Thoracic aorta (tissue), 2 donors: ENCODE data around the gene N4BP2. TPM values are rescaled to one million over a fixed set of nuclear protein-coding genes. Genes with fewer than 3 reads are reported as not detected.

Source experiments
- ATAC-seq: fragments of 150-250 bp; one replicate; pipeline ENCODE4 v1.8.0; 2017; ENCODE audit warnings: low read depth; ENCODE audit not compliant: insufficient number of reproducible peaks, low FRiP score
- DNase-seq: peaks from one replicate; pipeline ENCODE4 v3.0.0-alpha.2; 2020; ENCODE audit warnings: low spot score
- H3K27ac ChIP-seq, 2 donors: fragments of 200-600 bp; sonication (generic); 1 replicate in 1 of 2; 2 replicates in 1 of 2; pipeline ENCODE4 v1.5.1; 2016; ENCODE audit warnings: mild to moderate bottlenecking in 2 of 2, moderate library complexity in 2 of 2
- H3K27me3 ChIP-seq: fragments of 200-600 bp; sonication (generic); replicated peaks from 2 replicates; pipeline ENCODE4 v1.6.0; 2016; ENCODE audit warnings: mild to moderate bottlenecking; ENCODE audit not compliant: insufficient read depth
- H3K36me3 ChIP-seq: fragments of 200-600 bp; sonication (generic); one replicate; pipeline ENCODE4 v1.5.1; 2016
- H3K4me1 ChIP-seq, 2 donors: fragments of 200-600 bp; sonication (generic); 1 replicate in 1 of 2; 2 replicates in 1 of 2; pipeline versions ENCODE4 v1.5.1 to v1.6.0; 2016; ENCODE audit warnings: low read depth in 2 of 2, mild to moderate bottlenecking in 1 of 2; ENCODE audit not compliant: control insufficient read depth in 1 of 2
- H3K4me3 ChIP-seq: fragments of 200-600 bp; sonication (generic); 2 replicates; pipeline ENCODE4 v1.5.1; 2016; ENCODE audit warnings: mild to moderate bottlenecking
- H3K9me3 ChIP-seq: fragments of 200-600 bp; sonication (generic); 2 replicates; pipeline ENCODE4 v1.5.1; 2016
- CTCF ChIP-seq: fragments of 200-600 bp; sonication (generic); IDR thresholded peaks from one replicate; pipeline ENCODE4 v1.5.1; 2019; ENCODE audit warnings: antibody characterized with exemption
- total RNA-seq, 2 donors: library from RNA; depleted of rRNA; stranded (reverse); fragments of >200 nt; gene quantifications; one replicate each; pipeline versions ENCODE4 v1.1.0 to v1.2.3, GENCODE V29; 2016

The N4BP2 gene
- total RNA-seq, 2 donors from 2014 or later = 5.4 to 10.9 TPM

- H3K27me3 ChIP-seq = no peaks in the 10 kb centered on the region
- no peak overlapping the region for H3K4me3 ChIP-seq
- DNase-seq = no peak
- H3K27ac ChIP-seq = no peak overlapping the region
- no peaks in the 10 kb centered on the region for H3K36me3 ChIP-seq
- ATAC-seq = no peak
- TF ChIP-seq CTCF = no peak
- no peaks in the 10 kb centered on the region for H3K9me3 ChIP-seq
- no peaks in the 10 kb centered on the region for H3K4me1 ChIP-seq
Observed at GRCh38 chr4:40182954-40183353, 126.3 kb downstream of the N4BP2 start.

- Histone ChIP-seq H3K36me3 (no peaks in the 10 kb centered on the region), H3K9me3 (no peaks in the 10 kb centered on the region), H3K4me3 (no peak overlapping the region), H3K4me1 (no peaks in the 10 kb centered on the region), H3K27me3 (no peaks in the 10 kb centered on the region), H3K27ac (no peak overlapping the region)
- DNase-seq (no peak), ATAC-seq (no peak)
- TF ChIP-seq CTCF = no peak
Observed at GRCh38 chr4:40183615-40184411, 127.2 kb downstream of the N4BP2 start.

- no peak overlapping the region for H3K27ac ChIP-seq
- ATAC-seq (no peak), DNase-seq (no peak)
- TF ChIP-seq CTCF = no peak
- H3K36me3 ChIP-seq = no peaks in the 10 kb centered on the region
- no peaks in the 10 kb centered on the region for H3K9me3 ChIP-seq
- H3K4me3 ChIP-seq = no peak overlapping the region
- no peaks in the 10 kb centered on the region for H3K4me1 ChIP-seq
- no peaks in the 10 kb centered on the region for H3K27me3 ChIP-seq
Observed at GRCh38 chr4:40185830-40186664, 129.4 kb downstream of the N4BP2 start.

- Histone ChIP-seq H3K27me3 (no peaks in the 10 kb centered on the region), H3K36me3 (no peaks in the 10 kb centered on the region), H3K9me3 (no peaks in the 10 kb centered on the region), H3K27ac (no peak overlapping the region), H3K4me3 (no peak overlapping the region), H3K4me1 (no peaks in the 10 kb centered on the region)
- ATAC-seq (no peak), DNase-seq (no peak)
- no peak for TF ChIP-seq CTCF
Observed at GRCh38 chr4:40186665-40187014, 130.0 kb downstream of the N4BP2 start.

GRCh38 chr4:40187386-40187906 is 130.8 kb downstream of the N4BP2 start:
- Histone ChIP-seq H3K9me3 (no peaks in the 10 kb centered on the region), H3K36me3 (no peaks in the 10 kb centered on the region), H3K4me3 (no peak overlapping the region), H3K27me3 (no peaks in the 10 kb centered on the region), H3K4me1 (no peaks in the 10 kb centered on the region), H3K27ac (no peak overlapping the region)
- TF ChIP-seq CTCF = no peak
- ATAC-seq (no peak), DNase-seq (no peak)
